ENCODE results near the gene PPP1CB.

GRCh38 chr2:28778392-28778791, 26.8 kb downstream of the PPP1CB start:
- TF ChIP-seq CTCF (IDR thresholded peaks at IDR 0.05) (no peak), POLR2AphosphoS5 (IDR thresholded peaks at IDR 0.05) (no peak), POLR2A (IDR thresholded peaks at IDR 0.05) (no peak)
